Measurements from ENCODE around the gene CCDC149. TPM values are rescaled to one million over a fixed set of nuclear protein-coding genes. Genes with fewer than 3 reads are reported as not detected.
A peak's percentile ranks its signal among the peaks of the same experiment; 100 is the strongest.
"Not testable (repeated sequence)": the region's sequence is repeated elsewhere in the genome, so short reads cannot be mapped to it uniquely, and the experiment has no call there.

CCDC149 gene
- total RNA-seq, 1 donor from 2014 or later: 42.5 TPM

DNA sequence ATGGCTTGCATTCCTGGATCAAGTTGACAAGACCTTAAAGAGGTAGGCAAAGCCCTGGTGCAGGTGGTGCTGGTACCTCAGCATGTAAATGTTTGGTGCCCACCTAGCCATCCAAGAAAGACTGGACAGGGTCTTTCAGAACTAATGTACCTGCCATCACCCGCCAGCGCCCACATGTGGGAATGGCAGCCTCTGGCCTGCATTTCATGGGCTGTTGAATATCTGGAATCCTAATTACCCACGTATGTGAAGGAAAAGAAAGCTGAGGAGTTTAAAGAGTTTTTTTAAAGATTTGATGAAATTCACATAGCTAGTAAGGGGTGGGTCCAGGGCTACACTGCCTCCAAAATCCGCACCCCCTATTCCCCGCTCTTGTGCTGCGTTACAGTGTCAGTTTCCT is 8.6 kb upstream of the CCDC149 start:
- ATAC-seq (no peak), DNase-seq (ENCODE audit: low spot score) (no peak)
- intact Hi-C loops (cut with DNase I): no loop called here

DNA sequence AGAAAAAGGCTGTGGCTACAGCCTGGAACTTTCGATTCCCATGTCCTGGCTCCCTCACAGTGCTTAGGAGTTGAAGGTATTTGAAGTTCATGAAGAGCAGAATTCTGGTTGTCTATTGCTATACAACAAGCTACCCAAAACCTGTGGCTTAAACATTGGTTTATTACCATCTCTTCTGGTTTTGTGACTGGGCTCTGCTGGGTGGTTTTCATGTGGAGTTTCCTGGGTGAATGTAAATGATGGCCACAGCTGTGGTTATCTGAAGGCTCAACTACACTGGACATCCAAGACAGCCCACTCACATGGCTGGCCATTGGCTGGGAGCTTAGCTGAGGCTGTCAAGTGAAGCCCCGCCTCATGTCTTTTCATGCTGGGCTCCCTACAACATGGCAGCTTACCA is 7.2 kb upstream of the CCDC149 start:
- DNase-seq (ENCODE audit: low spot score): no peak
- no peak for ATAC-seq
- intact Hi-C loops (cut with DNase I): no loop called here

DNA sequence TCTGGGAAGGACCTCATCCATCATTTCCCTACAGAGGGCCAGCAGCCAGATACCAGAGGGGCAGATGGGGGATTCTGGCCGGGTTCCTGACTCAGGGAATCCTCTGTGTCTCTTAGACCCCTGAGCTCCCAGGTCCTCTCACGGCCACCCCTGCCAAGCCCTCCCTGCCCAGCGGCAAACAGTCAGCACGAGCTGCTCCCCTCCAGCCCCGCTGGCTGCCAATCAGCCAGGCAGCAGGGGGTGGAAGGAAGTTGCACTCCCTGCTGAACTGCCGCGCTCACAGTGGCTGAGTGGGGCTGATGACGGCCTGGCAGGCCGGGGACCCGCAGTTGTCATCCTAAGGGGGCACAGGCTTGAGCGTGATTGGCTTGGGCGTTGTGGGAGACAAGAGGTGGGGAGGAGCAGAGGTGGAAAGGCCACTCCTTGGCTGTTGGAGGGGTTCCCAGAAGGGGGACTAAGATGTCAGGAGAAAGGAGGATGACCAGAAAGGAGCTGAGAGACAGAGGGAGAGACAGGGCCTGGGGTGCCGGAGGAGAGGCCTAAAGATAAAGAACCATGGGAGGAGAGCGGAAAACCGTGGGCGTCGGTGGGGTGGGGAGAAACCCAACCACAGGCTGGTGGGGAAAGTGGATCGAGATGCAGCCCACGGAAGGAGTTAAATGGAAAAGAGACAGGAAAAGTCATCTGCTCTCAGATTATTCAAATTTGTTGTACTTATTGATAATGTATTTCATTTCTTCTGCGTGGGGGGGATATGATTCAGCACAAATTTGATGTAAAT is 4.4 kb upstream of the CCDC149 start:
- DNase-seq (ENCODE audit: low spot score) (no peak), ATAC-seq (no peak)
- intact Hi-C loops (cut with DNase I): no loop called here

DNA sequence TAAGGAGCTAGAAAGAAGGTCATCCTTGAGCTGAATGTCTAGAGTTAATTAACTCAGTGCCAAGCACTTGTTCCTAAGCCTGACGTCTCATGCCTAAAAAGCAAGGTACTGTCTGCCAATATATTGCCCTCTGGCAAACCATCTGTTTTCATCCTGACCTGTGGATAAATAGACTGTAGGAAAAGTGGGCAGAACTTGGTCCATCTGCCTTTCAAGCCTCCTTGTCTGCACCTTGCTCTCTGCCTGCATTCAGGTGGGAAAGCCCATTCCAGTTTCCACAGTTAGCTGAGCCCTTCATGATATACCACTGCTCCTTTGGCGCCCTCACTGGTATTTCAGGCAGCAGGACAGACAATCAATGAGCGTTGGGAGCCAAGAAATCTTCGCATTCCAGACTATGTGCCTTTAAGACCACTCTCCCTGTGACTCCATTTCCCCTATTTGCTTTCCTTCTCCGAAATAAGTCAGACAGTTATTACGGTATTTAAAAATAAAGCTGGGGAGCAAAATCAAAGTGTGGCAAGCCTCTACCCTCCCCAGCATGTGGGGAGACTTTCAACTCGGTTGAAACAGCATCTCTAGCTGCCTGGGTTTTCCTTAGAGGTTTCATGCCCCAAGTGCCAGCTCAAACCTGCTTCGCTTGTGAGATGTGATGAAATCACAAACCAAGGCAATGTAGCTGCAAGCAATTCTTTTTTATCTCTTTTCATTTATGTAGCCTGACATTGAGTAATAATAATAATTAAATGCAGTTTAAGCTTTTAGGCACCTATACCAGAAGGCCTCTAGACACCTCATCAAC is 2.5 kb upstream of the CCDC149 start:
- ATAC-seq (no peak), DNase-seq (ENCODE audit: low spot score) (no peak)
- intact Hi-C loops (cut with DNase I): no loop called here

DNA sequence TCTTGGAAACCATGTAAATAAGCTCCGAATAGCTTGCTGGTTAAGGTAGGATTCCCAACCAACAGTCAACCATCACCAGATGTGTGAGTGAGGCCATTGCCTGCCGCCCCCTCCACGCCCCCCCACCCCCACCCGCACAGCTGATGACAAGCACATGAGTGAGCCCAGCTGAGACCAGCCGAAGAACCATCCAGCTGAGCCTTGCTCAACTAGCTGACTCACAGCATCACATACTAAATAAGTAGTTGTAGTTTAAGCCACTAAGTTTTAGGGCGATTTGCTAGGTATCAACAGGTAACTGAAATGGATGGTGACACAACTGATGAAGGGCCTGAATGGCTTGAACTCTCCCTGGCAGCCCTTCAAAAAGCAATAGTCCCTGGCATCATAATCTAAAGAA is 1.6 kb upstream of the CCDC149 start:
- no peak for ATAC-seq
- intact Hi-C loops (cut with DNase I): no loop called here

DNA sequence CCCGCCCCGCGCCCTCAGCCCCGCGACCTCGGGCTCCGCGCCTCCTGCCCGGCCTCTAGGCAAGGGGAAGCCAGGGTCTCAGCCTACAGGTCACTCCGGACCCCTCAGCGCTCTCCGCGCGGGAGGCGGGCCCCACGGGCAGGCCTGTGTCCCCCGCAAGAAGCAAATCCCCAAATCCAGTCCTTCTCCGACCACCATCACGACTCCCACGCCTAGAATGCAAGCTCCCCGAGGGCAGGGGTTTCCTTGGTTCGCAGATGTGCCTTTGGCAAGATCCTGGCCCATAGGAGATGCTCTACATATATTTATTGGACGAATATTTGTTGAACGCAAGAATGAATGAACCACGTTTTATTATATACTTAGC is 260 bp upstream of the CCDC149 start:
- intact Hi-C loops (cut with DNase I): no loop called here
- no peak for DNase-seq (ENCODE audit: low spot score)
- ATAC-seq: peak; percentile 6

More for the DNA sequence above, 1.6 kb upstream of the CCDC149 start:
- no peak for DNase-seq (ENCODE audit: low spot score)

DNA sequence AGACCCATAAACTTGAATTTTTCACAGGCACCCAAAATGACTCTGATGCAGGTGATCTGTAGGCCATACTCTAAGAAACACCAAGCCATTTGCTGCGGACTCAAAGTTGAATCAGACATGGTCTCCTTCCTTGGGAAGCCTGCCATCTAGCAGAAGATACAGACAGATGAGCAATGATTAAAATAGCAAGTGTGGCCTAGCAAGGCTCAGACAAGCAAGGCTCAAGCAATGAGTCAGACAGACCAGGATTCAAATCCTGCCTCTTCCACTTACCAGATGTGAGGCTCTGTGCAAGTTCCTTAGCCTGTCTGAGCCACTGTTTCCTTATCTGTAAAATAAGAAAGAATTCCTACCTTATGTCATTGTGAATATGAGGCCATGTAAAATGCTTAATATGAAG is 2.3 kb downstream of the CCDC149 start:
- ATAC-seq (no peak), DNase-seq (ENCODE audit: low spot score) (no peak)
- intact Hi-C loops (cut with DNase I): no loop called here

DNA sequence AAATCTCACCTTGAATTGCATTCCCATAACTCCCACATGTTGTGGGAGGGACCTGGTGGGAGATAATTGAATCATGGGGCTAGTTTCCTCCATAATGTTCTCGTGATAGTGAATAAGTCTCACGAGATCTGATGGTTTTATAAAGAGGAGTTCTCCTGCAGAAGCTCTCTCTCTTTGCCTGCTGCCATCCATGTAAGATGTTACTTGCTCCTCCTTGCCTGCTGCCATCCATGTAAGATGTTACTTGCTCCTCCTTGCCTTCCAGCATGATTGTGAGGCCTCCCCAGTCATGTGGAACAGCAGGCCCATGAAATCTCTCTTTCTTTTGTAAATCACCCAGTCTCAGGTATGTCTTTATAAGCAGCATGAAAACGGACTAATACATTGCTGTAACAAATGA is 3.2 kb downstream of the CCDC149 start:
- intact Hi-C loops (cut with DNase I); ATAC-seq; DNase-seq (ENCODE audit: low spot score): not testable (repeated sequence)

DNA sequence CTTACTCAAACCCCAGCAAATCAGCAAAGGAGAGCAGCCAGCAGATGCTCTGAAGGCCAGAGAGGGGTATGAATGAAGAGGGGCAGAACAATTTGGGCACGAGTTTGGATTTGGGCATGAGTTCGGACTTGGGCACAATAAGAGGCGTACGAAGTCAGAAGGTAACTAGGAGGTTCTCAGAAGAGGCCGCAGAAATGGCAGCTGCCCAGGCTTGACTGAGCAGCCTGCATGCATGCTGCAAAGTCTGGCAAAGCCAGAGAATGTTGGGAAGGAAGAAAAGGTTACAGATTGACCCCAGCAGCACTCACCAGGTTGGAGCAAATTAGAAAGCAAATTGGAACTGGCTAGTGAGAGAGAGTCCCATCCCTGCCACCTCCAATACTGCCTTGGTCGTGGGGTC is 15.2 kb downstream of the CCDC149 start:
- intact Hi-C loops (cut with DNase I): no loop called here
- DNase-seq (ENCODE audit: low spot score) (no peak), ATAC-seq (peak; percentile 42)

DNA sequence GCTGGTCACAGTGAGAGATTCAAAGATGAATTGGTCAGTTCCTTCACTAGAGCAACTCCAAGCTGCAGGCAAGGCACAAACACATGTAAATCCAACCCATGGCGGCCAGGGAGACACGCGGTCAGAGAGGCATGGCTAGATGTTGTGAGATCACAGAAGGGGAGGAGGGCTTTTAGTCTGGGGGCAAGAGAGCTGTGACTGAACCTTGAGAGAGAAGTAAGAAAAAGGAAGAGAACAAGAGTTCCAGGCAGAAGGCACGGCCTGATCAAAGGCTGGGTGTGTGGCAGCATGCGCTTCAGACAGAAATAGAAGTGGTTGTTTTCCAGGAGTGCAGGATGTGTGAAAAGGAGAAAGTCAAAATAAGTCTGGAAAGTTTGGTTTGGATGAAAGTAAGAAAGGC is 15.9 kb downstream of the CCDC149 start:
- DNase-seq (ENCODE audit: low spot score) (no peak), ATAC-seq (no peak)
- intact Hi-C loops (cut with DNase I): no loop called here

DNA sequence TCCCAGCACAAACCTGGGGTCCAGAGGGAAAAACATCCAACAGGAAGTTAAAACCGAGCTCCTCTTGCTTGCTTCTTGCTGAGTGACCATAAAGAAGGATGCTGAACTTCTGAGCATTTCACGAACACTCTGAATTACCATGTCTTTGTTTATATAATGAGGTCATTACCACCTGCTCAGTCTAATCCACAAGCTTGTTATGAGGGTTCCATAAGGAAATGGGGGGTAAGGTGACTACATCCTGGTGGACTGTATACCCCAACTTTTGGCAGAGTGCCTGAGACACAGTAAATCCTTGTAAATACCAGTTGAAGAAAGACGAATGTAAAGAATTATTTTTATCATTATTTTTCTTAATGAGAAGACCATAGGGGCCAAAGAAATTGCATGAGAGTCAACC is 16.8 kb downstream of the CCDC149 start:
- DNase-seq (ENCODE audit: low spot score) (no peak), ATAC-seq (no peak)
- intact Hi-C loops (cut with DNase I): no loop called here

DNA sequence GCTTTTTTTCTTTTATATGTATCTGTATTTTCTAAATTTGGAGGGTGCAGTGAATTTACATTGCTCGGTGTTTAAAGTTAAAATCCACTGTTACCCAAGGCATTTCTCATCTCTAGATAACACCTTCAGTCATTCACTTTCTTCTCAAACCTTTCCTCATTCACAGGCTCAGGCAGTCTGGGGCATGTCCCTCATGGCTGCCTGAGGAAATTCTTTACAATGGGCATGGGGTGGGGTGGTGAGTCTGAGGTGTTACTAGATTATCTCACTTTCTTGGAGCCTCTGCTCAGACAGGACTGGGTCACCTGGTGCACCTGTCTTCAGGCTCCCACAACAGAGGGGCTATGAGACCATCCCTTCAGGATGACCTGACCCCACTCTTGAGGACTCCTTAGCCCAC is 17.4 kb downstream of the CCDC149 start:
- ATAC-seq: no peak
- no peak for DNase-seq (ENCODE audit: low spot score)
- intact Hi-C loops (cut with DNase I): no loop called here

DNA sequence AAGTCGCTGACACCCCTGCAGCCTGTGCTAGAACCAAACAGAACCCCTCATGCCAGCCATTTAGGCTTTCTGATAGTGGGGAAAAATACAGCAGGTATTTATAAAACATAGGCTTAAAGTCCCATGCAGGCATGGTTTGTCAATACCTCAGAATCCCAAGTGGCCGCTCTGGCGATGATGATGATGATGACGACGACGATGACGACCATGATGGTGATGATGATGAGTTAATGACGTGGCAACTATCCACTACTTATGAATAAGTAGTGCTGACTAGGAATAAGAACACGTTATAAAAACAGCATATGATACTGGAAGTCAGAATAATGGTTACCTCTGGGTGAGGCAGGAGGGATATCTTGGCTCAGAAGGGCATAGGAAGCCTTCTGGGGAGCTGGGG is 18.0 kb downstream of the CCDC149 start:
- intact Hi-C loops (cut with DNase I): no loop called here
- ATAC-seq: no peak

DNA sequence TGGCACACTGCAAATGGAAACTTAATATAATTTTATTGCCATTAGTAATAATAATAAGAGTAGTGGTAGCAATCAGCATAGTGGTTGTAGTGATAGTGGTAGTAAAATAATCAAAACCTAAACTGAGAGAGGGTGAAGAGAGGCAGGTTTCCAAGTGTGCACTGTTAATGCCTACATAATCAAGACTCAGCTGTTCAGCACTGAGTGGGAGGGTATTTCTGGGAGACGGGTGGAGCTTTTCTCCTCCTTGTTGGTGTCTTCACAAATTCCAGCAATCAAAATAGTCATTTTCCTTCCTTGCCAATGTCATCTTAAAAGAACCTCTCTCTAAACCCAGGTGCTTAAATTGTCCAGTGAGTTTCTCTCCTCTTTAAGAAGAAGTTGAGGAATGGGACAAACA is 18.6 kb downstream of the CCDC149 start:
- no peak for DNase-seq (ENCODE audit: low spot score)
- no peak for ATAC-seq
- intact Hi-C loops (cut with DNase I): no loop called here

More for the DNA sequence above, 18.0 kb downstream of the CCDC149 start:
- no peak for DNase-seq (ENCODE audit: low spot score)

DNA sequence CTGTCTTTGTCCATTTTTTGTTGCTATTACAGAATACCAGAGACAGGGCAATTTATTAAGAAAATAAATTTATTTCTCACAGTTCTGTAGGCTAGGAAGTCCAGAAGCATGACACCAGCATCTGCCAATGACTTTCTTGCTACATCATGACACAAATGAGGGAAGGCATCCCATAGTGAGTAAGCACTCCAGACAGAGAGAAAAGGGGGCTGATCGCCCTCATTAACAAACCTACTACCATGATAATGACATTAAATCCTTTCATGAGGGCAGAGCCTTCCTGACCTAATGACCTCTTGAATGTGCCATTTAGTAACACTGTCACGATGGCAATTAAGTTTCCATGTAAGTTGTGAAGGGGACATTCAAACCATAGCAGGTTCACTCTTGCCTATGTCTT is 20.1 kb downstream of the CCDC149 start:
- no peak for DNase-seq (ENCODE audit: low spot score)
- intact Hi-C loops (cut with DNase I): no loop called here
- no peak for ATAC-seq

DNA sequence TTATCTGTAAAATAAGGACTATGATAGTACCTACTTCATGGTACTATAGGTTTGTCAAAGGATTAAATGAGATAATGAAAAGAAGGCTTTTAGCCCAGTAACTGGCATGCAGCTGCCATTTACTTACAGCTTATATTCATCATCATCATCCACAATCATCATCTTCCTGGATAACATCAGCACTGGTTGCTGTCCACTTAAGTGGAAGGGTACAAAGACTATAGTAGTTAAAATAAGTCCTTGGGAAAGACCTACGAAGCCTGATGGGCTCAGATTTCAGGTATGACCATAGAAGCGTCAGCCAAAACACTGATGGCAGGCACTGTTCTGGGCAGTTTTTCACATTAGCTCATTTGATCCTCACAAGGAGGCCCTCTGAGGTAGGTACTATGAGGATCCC is 20.6 kb downstream of the CCDC149 start:
- no peak for ATAC-seq
- no peak for DNase-seq (ENCODE audit: low spot score)
- intact Hi-C loops (cut with DNase I): no loop called here

DNA sequence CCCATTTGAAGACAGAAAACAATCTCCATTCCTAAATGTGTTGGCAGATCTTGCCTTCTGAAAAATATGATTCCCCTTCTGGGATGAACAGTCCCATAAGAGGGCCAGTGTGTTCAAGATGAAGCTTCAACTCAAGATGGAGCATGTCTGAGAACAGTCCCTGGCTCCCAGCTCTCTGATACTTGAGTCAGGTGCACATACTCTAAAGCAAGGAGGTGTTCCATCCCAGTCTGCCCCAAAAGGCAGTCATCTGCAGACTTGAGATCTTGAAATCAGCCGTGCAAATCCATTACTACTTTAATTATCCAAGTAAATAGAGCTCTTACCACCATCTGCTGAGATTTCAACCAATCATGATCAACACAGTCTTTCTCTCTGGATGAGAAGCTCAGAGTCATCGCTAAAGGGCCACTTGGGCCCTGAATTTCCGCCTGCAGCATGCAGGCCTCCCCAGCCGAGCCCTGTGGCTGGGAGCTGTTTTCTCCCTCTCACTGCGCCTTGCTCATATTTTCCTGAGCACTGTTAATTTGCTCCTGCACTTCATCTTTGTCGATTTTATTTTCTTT is 22.2 kb downstream of the CCDC149 start:
- DNase-seq (ENCODE audit: low spot score) (no peak), ATAC-seq (no peak)
- intact Hi-C loops (cut with DNase I): no loop called here

DNA sequence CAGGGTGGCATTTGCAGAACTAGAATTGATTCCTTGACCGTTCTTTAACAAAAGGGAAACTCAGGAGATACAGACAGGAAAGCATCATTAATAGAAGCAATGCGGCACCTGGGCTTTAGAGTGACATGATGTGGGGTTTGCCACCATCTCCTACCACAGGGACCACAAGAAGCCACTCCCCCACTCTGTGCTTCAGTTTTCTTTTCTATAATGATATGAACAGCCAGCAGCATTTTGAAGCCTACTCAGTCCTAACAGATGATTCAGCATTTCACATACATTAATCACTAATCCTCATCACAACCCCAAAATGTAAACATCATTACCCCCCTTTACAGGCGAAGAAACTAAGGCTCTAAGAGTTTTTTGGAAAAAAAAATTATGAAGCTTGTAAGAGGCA is 22.9 kb downstream of the CCDC149 start:
- DNase-seq (ENCODE audit: low spot score): no peak
- ATAC-seq: no peak
- intact Hi-C loops (cut with DNase I): no loop called here

DNA sequence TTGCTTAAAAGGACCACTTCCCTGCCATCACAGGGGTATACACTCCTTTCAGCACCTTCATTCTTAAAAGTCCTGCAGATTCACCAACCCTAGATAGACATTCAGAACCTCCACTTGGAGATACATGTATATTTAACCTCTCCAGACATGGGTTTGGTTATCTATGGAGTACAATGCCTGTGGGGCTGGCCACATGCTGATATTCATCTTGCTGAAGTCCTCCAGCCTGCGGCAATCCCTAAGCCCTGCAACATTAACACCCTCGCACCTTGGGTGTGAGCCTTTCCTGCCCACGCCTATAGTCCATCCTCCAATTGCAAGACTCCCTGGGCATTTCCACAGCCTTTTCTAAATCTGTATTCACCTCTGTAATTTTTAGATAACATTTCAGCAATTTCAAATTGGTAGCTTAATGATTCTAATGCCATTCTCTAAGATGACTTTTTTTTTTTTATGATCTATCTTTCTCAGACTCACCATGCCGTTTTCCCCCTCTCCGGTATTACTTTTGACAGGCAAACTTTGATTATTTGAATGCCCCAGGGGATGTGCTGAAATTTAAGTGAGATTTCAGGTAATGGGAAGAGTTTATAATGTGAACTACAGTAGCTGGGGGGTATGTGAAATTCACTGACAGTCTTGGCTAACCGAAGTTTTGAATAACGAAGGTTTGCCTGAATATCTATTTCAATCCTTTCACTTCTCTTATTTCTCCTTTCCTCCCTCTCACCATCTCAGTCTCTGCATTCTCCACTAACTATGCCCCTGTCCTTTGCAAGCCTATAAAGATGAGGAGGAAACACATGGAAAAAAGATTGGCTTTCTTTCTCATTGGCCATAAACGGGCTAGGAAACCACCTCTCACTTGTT is 24.1 kb downstream of the CCDC149 start:
- no peak for DNase-seq (ENCODE audit: low spot score)
- no peak for ATAC-seq
- intact Hi-C loops (cut with DNase I): no loop called here

Data from sciatic nerve (tissue), 2 donors.